ENCODE data around the gene SLC46A1.

The SLC46A1 gene

GRCh38 chr17:28350271-28350670, 55.7 kb downstream of the SLC46A1 start:
- no peak for DNase-seq (ENCODE audit: low read depth)

GRCh38 chr17:28348979-28349378, 57.0 kb downstream of the SLC46A1 start:
- no peak for DNase-seq (ENCODE audit: low read depth)

- no peak for DNase-seq (ENCODE audit: low read depth)
These were observed 58.6 kb downstream of the SLC46A1 start for GRCh38 chr17:28347261-28347891.

- no peak for DNase-seq (ENCODE audit: low read depth)
These were observed 59.2 kb downstream of the SLC46A1 start for GRCh38 chr17:28346746-28347246.

- DNase-seq (ENCODE audit: low read depth) = no peak
These were observed 59.8 kb downstream of the SLC46A1 start for GRCh38 chr17:28346199-28346580.

GRCh38 chr17:28345419-28346198, 60.4 kb downstream of the SLC46A1 start:
- no peak for DNase-seq (ENCODE audit: low read depth)
